ENCODE data around the gene GYS2.

DNA sequence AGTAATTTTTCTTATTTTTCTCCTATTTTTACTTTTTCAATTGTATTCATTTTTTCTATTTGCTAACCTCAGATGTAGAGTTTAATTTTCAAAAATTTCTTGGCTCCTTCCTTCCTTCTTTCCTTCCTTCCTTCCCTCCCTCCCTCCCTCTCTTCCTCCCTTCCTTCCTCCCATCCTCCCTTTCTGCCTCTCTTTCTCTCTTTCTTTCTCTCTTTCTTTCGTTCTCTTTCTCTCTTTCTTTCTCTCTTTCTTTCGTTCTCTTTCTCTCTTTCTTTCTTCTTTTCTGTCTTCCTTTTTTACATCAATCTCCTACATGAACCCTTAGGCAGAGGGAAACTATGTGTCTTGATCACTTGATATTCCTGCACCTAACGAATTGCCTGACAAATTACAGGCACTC is 12.4 kb upstream of the GYS2 start:
- TF ChIP-seq, protein P1, sequence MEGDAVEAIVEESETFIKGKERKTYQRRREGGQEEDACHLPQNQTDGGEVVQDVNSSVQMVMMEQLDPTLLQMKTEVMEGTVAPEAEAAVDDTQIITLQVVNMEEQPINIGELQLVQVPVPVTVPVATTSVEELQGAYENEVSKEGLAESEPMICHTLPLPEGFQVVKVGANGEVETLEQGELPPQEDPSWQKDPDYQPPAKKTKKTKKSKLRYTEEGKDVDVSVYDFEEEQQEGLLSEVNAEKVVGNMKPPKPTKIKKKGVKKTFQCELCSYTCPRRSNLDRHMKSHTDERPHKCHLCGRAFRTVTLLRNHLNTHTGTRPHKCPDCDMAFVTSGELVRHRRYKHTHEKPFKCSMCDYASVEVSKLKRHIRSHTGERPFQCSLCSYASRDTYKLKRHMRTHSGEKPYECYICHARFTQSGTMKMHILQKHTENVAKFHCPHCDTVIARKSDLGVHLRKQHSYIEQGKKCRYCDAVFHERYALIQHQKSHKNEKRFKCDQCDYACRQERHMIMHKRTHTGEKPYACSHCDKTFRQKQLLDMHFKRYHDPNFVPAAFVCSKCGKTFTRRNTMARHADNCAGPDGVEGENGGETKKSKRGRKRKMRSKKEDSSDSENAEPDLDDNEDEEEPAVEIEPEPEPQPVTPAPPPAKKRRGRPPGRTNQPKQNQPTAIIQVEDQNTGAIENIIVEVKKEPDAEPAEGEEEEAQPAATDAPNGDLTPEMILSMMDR (IDR thresholded peaks at IDR 0.05 in 8 of 11, conservative IDR thresholded peaks at IDR 0.05 in 3 of 11), result no peak
- TF ChIP-seq POLR2AphosphoS5 (IDR thresholded peaks at IDR 0.05), result no peak
- no peak for TF ChIP-seq POLR2A (IDR thresholded peaks at IDR 0.05)
